Embryonic facial prominence (tissue), 1 donor: Measurements from ENCODE around the gene RAP1GAP2.
"Not testable (repeated sequence)": the region's sequence is repeated elsewhere in the genome, so short reads cannot be mapped to it uniquely, and the experiment has no call there.

ENCODE experiments used
- DNase-seq: peaks from one replicate; pipeline ENCODE4 v3.0.0-alpha.2; 2016; ENCODE audit errors: extremely low spot score

Gene RAP1GAP2

GRCh38 chr17:2995886-2996809 is 199.9 kb downstream of the RAP1GAP2 start:
- DNase-seq, result no peak

GRCh38 chr17:2996810-2997670 is 200.8 kb downstream of the RAP1GAP2 start:
- no peak for DNase-seq

GRCh38 chr17:2998469-2998901 is 202.2 kb downstream of the RAP1GAP2 start:
- DNase-seq, result not testable (repeated sequence)

GRCh38 chr17:3002538-3003295 is 206.5 kb downstream of the RAP1GAP2 start:
- no peak for DNase-seq

GRCh38 chr17:3003296-3004149 is 207.3 kb downstream of the RAP1GAP2 start:
- no peak for DNase-seq

GRCh38 chr17:3004150-3004801 is 208.0 kb downstream of the RAP1GAP2 start:
- peak; percentile 86 for DNase-seq

- no peak for DNase-seq
Observed at GRCh38 chr17:3004925-3005324, 208.7 kb downstream of the RAP1GAP2 start.

- no peak for DNase-seq
Observed at GRCh38 chr17:3005696-3006095, 209.5 kb downstream of the RAP1GAP2 start.

- no peak for DNase-seq
Observed at GRCh38 chr17:3006801-3007200, 210.6 kb downstream of the RAP1GAP2 start.

- DNase-seq, result no peak
Observed at GRCh38 chr17:3007651-3008121, 211.4 kb downstream of the RAP1GAP2 start.

- no peak for DNase-seq
Observed at GRCh38 chr17:3008336-3009288, 212.4 kb downstream of the RAP1GAP2 start.

GRCh38 chr17:3009411-3009920 is 213.2 kb downstream of the RAP1GAP2 start:
- no peak for DNase-seq

- DNase-seq, result no peak
Observed at GRCh38 chr17:3011891-3012290, 215.7 kb downstream of the RAP1GAP2 start.

- DNase-seq, result no peak
Observed at GRCh38 chr17:3012926-3013581, 216.8 kb downstream of the RAP1GAP2 start.

- DNase-seq, result no peak
Observed at GRCh38 chr17:3015890-3016289, 219.7 kb downstream of the RAP1GAP2 start.

GRCh38 chr17:3017936-3018335 is 221.7 kb downstream of the RAP1GAP2 start:
- DNase-seq, result no peak

GRCh38 chr17:3019761-3020160 is 223.5 kb downstream of the RAP1GAP2 start:
- no peak for DNase-seq

GRCh38 chr17:3020381-3020780 is 224.1 kb downstream of the RAP1GAP2 start:
- DNase-seq, result no peak
